HCT116 (cell line): ENCODE results near the gene TTF2. TPM values are rescaled to one million over a fixed set of nuclear protein-coding genes. Genes with fewer than 3 reads are reported as not detected.

ENCODE experiments used
- ATAC-seq: fragments of 200-7000 bp; cut with Tn5 transposase; 2 replicates; pipeline ENCODE4 v1.9.1; 2020; ENCODE audit warnings: mild to moderate bottlenecking, moderate library complexity
- BruUV-seq: library from RNA; stranded (reverse); fragments of 400-500 nt; replicated peaks from 2 replicates; lab custom pipeline; 2021; lab: Mats Ljungman, UMichigan
- CTCF ChIA-PET: fragments of 300-600 bp; sonication (Branson Sonifier 250); formaldehyde crosslinking; loops from one replicate; lab custom pipeline; 2021; ENCODE audit warnings: antibody characterized with exemption; lab: Charles Lee
- POLR2A ChIA-PET: fragments of 300-600, 350-600 bp; sonication (Branson Sonifier 250); formaldehyde crosslinking; loops from one replicate; lab custom pipeline; 2021; ENCODE audit warnings: antibody characterized with exemption; lab: Charles Lee
- RAD21 ChIA-PET, 2 experiments: fragments of 300-600 bp; sonication (Branson Sonifier 250); formaldehyde crosslinking; loops; one replicate each; lab custom pipeline; 2023; ENCODE audit warnings: low total read pairs in 2 of 2; ENCODE audit not compliant: uncharacterized antibody in 2 of 2, unreplicated experiment in 2 of 2, low non-redundant PET in 1 of 2; lab: Charles Lee
- DNase-seq: peaks from one replicate; pipeline ENCODE4 v3.0.0-alpha.2; 2010; ENCODE audit warnings: low read depth, low spot score
- H2AFZ ChIP-seq: fragments of 200-600 bp; shearing (Covaris generic), sonication (generic); 2 replicates; pipeline ENCODE4 v1.6.1; 2017; ENCODE audit warnings: low read depth, mixed run types, mixed read lengths, antibody characterized with exemption, low read length; ENCODE audit not compliant: poor library complexity, severe bottlenecking
- H3K27ac ChIP-seq: 2 replicates; pipeline ENCODE4 v1.5.1; 2012; ENCODE audit warnings: low read depth, low read length
- H3K27me3 ChIP-seq: fragments of 200-600 bp; sonication (generic); 2 replicates; pipeline ENCODE4 v1.6.1; 2016; ENCODE audit warnings: mixed run types, low read length, mixed read lengths; ENCODE audit not compliant: insufficient read depth
- H3K36me3 ChIP-seq, 2 experiments: fragments of 200-500 bp in 1 of 2; fragments of 200-600 bp in 1 of 2; sonication (Bioruptor generic) in 1 of 2; sonication (generic) in 1 of 2; 2 replicates each; pipeline versions ENCODE4 v1.5.1 to v1.6.1; 2014 to 2016; ENCODE audit warnings: low read length in 2 of 2, inconsistent platforms in 1 of 2, mixed read lengths in 1 of 2, mixed run types in 1 of 2; ENCODE audit not compliant: insufficient read depth in 2 of 2, control insufficient read depth in 1 of 2
- H3K4me1 ChIP-seq, 2 experiments: fragments of 200-600 bp in 1 of 2; sonication (generic) in 1 of 2; 2 replicates each; pipeline versions ENCODE4 v1.5.1 to v1.6.1; 2012 to 2017; ENCODE audit warnings: low read length in 2 of 2, inconsistent platforms in 1 of 2, mild to moderate bottlenecking in 1 of 2, mixed read lengths in 1 of 2, mixed run types in 1 of 2, moderate library complexity in 1 of 2; ENCODE audit not compliant: insufficient read depth in 2 of 2, control insufficient read depth in 1 of 2
- H3K4me2 ChIP-seq: fragments of 200-600 bp; sonication (generic); 2 replicates; pipeline ENCODE4 v1.6.1; 2017; ENCODE audit warnings: mixed run types, low read length, mixed read lengths
- H3K4me3 ChIP-seq, 2 experiments: fragments of 200-600 bp in 1 of 2; sonication (generic) in 1 of 2; replicated peaks in 1 of 2; 2 replicates each; pipeline ENCODE4 v1.5.1; 2011 to 2016; ENCODE audit warnings: low read length in 2 of 2, control low read depth in 1 of 2, low read depth in 1 of 2, mild to moderate bottlenecking in 1 of 2, mixed read lengths in 1 of 2, mixed run types in 1 of 2
- H3K79me2 ChIP-seq: fragments of 200-600 bp; sonication (generic); 2 replicates; pipeline ENCODE4 v1.6.1; 2017; ENCODE audit warnings: mild to moderate bottlenecking, mixed run types, low read length, moderate library complexity, mixed read lengths; ENCODE audit not compliant: insufficient read depth
- H3K9ac ChIP-seq: fragments of 200-600 bp; sonication (generic); 2 replicates; pipeline ENCODE4 v1.6.1; 2016; ENCODE audit warnings: low read length, mixed read lengths
- H3K9me2 ChIP-seq: fragments of 200-600 bp; sonication (generic), shearing (Covaris generic); 2 replicates; pipeline ENCODE4 v1.6.1; 2017; ENCODE audit warnings: mixed run types, mild to moderate bottlenecking, moderate library complexity; ENCODE audit not compliant: insufficient read depth
- H3K9me3 ChIP-seq, 2 experiments: fragments of 200-500 bp in 1 of 2; fragments of 200-600 bp in 1 of 2; sonication (Bioruptor generic) in 1 of 2; sonication (generic) in 1 of 2; 2 replicates each; pipeline ENCODE4 v1.6.1; 2014 to 2017; ENCODE audit warnings: low read length in 2 of 2, mixed read lengths in 2 of 2, inconsistent platforms in 1 of 2, low read depth in 1 of 2, mild to moderate bottlenecking in 1 of 2, mixed run types in 1 of 2, moderate library complexity in 1 of 2; ENCODE audit not compliant: control insufficient read depth in 1 of 2, insufficient read depth in 1 of 2
- H4K20me1 ChIP-seq: fragments of 200-600 bp; sonication (generic), shearing (Covaris generic); 2 replicates; pipeline ENCODE4 v1.6.1; 2017; ENCODE audit warnings: mixed run types, mild to moderate bottlenecking, moderate library complexity; ENCODE audit not compliant: insufficient read depth
- CBX3 ChIP-seq: IDR thresholded peaks from 2 replicates; pipeline ENCODE4 v1.6.1; 2012; ENCODE audit warnings: low read depth
- CEBPB ChIP-seq: IDR thresholded peaks from 2 replicates; pipeline ENCODE4 v1.6.1; 2012; ENCODE audit warnings: low read depth
- EGR1 ChIP-seq: IDR thresholded peaks from 2 replicates; pipeline ENCODE4 v1.6.1; 2012; ENCODE audit warnings: low read depth
- ELF1 ChIP-seq: IDR thresholded peaks from 2 replicates; pipeline ENCODE4 v1.6.1; 2012; ENCODE audit warnings: low read depth, borderline replicate concordance
- EZH2phosphoT487 ChIP-seq: fragments of 200-600 bp; IDR thresholded peaks from 2 replicates; pipeline ENCODE4 v1.6.1; 2018; ENCODE audit warnings: antibody characterized with exemption, borderline replicate concordance
- POLR2A ChIP-seq: IDR thresholded peaks from 2 replicates; pipeline ENCODE4 v1.7.0; 2011; ENCODE audit warnings: borderline replicate concordance; ENCODE audit not compliant: insufficient read depth, insufficient read length; ENCODE audit errors: extremely low read depth
- RAD21 ChIP-seq: IDR thresholded peaks from 2 replicates; pipeline ENCODE4 v1.6.1; 2012; ENCODE audit warnings: low read depth, mild to moderate bottlenecking
- SRF ChIP-seq: IDR thresholded peaks from 2 replicates; pipeline ENCODE4 v1.6.1; 2012; ENCODE audit warnings: low read depth
- TCF7L2 ChIP-seq: IDR thresholded peaks from 2 replicates; pipeline ENCODE4 v1.7.0; 2011; ENCODE audit warnings: borderline replicate concordance, inconsistent platforms; ENCODE audit not compliant: insufficient read depth, insufficient read length; ENCODE audit errors: extremely low read depth
- YY1 ChIP-seq: IDR thresholded peaks from 2 replicates; pipeline ENCODE4 v1.6.1; 2011; ENCODE audit warnings: low read length, low read depth, moderate library complexity, mild to moderate bottlenecking; ENCODE audit not compliant: insufficient replicate concordance; ENCODE audit errors: extremely low read depth
- ZFX ChIP-seq: fragments of 450-650 bp; IDR thresholded peaks from 2 replicates; pipeline ENCODE4 v1.6.1; 2017
- ZNF274 ChIP-seq: fragments of 200-500 bp; sonication (Bioruptor generic); IDR thresholded peaks from 2 replicates; pipeline ENCODE4 v1.6.1; 2014; ENCODE audit warnings: mild to moderate bottlenecking, low read depth, low read length, inconsistent platforms
- intact Hi-C: fragments of 100-400 bp; cut with micrococcal nuclease; formaldehyde crosslinking; loops from 2 replicates; pipeline ENCODE4 v1.10.0; 2022
- total RNA-seq: library from RNA; stranded (reverse); gene quantifications from one replicate; pipeline ENCODE4 v1.2.1, GENCODE V29; 2021; ENCODE audit not compliant: unreplicated experiment
- TF ChIP-seq, protein P1 (sequence below): IDR thresholded peaks from 2 replicates; pipeline ENCODE4 v1.6.1; 2012

TTF2 gene
- total RNA-seq, 1 experiment from 2014 or later = 60.3 TPM

DNA sequence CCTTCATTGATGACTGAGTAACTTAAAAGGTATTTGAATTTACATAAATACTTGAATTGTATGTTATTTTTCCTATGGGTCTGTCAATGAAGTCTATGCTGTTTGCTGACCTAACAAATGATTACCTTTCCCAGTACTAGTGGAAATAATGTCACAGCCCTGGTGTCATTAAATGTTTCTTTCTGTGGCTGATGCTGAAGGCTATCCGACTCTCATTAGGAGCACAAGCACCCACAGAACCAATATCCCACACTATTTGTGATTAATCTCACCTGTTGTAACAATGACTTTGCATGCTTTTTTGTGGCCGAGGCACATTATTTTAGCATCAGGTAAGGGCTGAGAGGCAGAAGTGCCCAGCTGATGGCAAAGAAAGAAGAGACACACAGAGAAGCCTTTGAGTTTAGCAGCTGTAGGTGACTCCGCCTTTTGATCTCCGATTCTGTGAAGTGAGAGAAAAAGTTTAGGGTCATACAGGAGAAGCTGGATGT, 87.3 kb downstream of the TTF2 start:
- peak; percentile 29 for ATAC-seq
- DNase-seq = no peak
- CTCF ChIA-PET = interaction anchor here (1.2 to 1.3 kb wide), 2 partner anchors 19 to 137 kb away, joined by 3 read pairs; no protein-coding TSS in a partner anchor
- H3K27ac ChIP-seq = 0 out of 2 replicates have a peak overlapping the region, but pooled peaks have one; percentile 4
- intact Hi-C loops = no loop called here
- H3K9ac ChIP-seq = no peak overlapping the region
- peak overlapping the region; percentile 53 for H3K4me2 ChIP-seq
- H3K79me2 ChIP-seq = no peaks in the 10 kb centered on the region
- H3K9me2 ChIP-seq = 0 out of 2 replicates have a peak, but pooled peaks cover 3% of the 10 kb centered on the region
- no peaks in the 10 kb centered on the region for H4K20me1 ChIP-seq
- no TSS peak for BruUV-seq
- H3K4me3 ChIP-seq = no peak overlapping the region
- peaks cover 16 to 17% of the 10 kb centered on the region in 2 experiments for H3K4me1 ChIP-seq
- POLR2A ChIA-PET = interaction anchor here (1.8 kb wide), 1 partner anchor 19 kb away, joined by 5 read pairs; no protein-coding TSS in a partner anchor
- H3K9me3 ChIP-seq = peaks cover 2 to 5% of the 10 kb centered on the region in 2 experiments; a peak in 1 of 4 replicates
- TF ChIP-seq CEBPB (no peak), POLR2A (no peak), EZH2phosphoT487 (no peak), CBX3 (0 out of 2 replicates have a peak, but pooled peaks have one; percentile 9), SRF (no peak), EGR1 (no peak), RAD21 (no peak)
- TF ChIP-seq, protein P1, sequence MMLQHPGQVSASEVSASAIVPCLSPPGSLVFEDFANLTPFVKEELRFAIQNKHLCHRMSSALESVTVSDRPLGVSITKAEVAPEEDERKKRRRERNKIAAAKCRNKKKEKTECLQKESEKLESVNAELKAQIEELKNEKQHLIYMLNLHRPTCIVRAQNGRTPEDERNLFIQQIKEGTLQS = no peak
- TF ChIP-seq, all 23 proteins: peak for 1
- no peaks in the 10 kb centered on the region for H3K36me3 ChIP-seq
- H2AFZ ChIP-seq = no peak overlapping the region
- RAD21 ChIA-PET = no interaction called here
- no peaks in the 10 kb centered on the region for H3K27me3 ChIP-seq

DNA sequence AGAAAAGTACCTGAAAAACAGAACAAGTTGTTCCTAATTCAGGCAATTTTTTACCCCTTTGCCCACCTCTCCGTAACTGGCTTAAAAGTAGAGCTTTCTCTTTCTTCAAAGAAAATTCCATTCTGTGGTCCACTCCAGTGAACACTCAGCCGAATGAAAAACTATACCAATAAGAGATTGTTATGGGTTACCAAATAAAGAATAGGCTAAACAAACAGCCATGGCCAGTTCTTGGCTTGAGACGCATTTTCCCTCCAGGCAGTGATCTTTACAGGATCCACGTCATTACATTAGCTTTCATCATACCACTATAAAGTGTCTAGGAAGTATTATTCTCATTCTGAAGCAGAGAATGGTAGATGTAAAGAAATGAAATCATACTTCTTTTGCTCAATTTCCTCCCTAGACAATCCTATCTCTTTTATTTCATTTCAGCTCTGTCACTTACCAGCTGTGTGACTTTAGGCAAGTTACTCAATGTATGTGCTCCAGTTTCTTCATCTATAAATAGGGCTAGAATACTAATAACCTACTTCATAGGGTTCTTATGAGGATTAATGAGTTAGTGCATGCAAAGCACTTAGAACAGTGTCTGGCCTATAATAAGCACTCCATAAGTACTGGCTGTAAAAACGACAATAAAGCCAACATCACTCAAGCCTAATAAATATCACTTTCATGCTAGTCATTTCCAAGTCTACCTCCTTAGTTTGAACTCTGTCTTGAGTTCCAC, 87.9 kb downstream of the TTF2 start:
- peaks cover 16 to 17% of the 10 kb centered on the region in 2 experiments for H3K4me1 ChIP-seq
- DNase-seq = no peak
- H3K4me2 ChIP-seq = peak overlapping the region; percentile 53; the same call in 1 of the 2 replicates
- POLR2A ChIA-PET = interaction anchor here (1.8 kb wide), 1 partner anchor 19 kb away, joined by 5 read pairs; no protein-coding TSS in a partner anchor
- intact Hi-C loops = no loop called here
- H3K9ac ChIP-seq = no peak overlapping the region
- H3K4me3 ChIP-seq = no peak overlapping the region
- H3K27me3 ChIP-seq = no peaks in the 10 kb centered on the region
- no peak for ATAC-seq
- H3K9me3 ChIP-seq = peaks cover 2 to 5% of the 10 kb centered on the region in 2 experiments; a peak in 1 of 4 replicates
- no peak overlapping the region for H3K27ac ChIP-seq
- TF ChIP-seq SRF = no peak
- no peak for TF ChIP-seq ZNF274
- no peak for TF ChIP-seq ELF1
- TF ChIP-seq ZFX = no peak
- TF ChIP-seq YY1 = no peak
- TF ChIP-seq TCF7L2 = no peak
- TF ChIP-seq, all 23 proteins: peak for 0
- BruUV-seq = no TSS peak
- ChIA-PET CTCF (interaction anchor here (1.2 to 1.3 kb wide), 2 partner anchors 20 to 137 kb away, joined by 3 read pairs; no protein-coding TSS in a partner anchor), RAD21 (no interaction called here)
- Histone ChIP-seq H3K36me3 (no peaks in the 10 kb centered on the region), H3K9me2 (0 out of 2 replicates have a peak, but pooled peaks cover 3% of the 10 kb centered on the region), H3K79me2 (no peaks in the 10 kb centered on the region), H4K20me1 (no peaks in the 10 kb centered on the region), H2AFZ (no peak overlapping the region)
